GM19467 (cell line): ENCODE results near the gene PPP2R3B.
"Not testable (repeated sequence)": the region's sequence is repeated elsewhere in the genome, so short reads cannot be mapped to it uniquely, and the experiment has no call there.

Experiments used
- ATAC-seq: cut with Tn5 transposase; IDR thresholded peaks from one replicate; pipeline ENCODE4 v1.9.1; 2021; ENCODE audit warnings: mild to moderate bottlenecking, moderate library complexity; ENCODE audit not compliant: unreplicated experiment

The PPP2R3B gene

GRCh38 chrX:356385-357034 is 30.2 kb downstream of the PPP2R3B start:
- no peak for ATAC-seq

GRCh38 chrX:355329-356050 is 31.2 kb downstream of the PPP2R3B start:
- no peak for ATAC-seq

GRCh38 chrX:353566-354535 is 32.9 kb downstream of the PPP2R3B start:
- no peak for ATAC-seq

- ATAC-seq, result no peak
These were observed 34.0 kb downstream of the PPP2R3B start for GRCh38 chrX:352582-353314.

- ATAC-seq, result no peak
These were observed 34.5 kb downstream of the PPP2R3B start for GRCh38 chrX:352181-352580.

- no peak for ATAC-seq
These were observed 35.0 kb downstream of the PPP2R3B start for GRCh38 chrX:351736-352135.

GRCh38 chrX:351324-351641 is 35.4 kb downstream of the PPP2R3B start:
- not testable (repeated sequence) for ATAC-seq

- ATAC-seq, result no peak
These were observed 36.0 kb downstream of the PPP2R3B start for GRCh38 chrX:350534-351323.

GRCh38 chrX:350148-350533 is 36.6 kb downstream of the PPP2R3B start:
- ATAC-seq, result no peak

GRCh38 chrX:349702-350101 is 37.0 kb downstream of the PPP2R3B start:
- no peak for ATAC-seq

GRCh38 chrX:349196-349595 is 37.5 kb downstream of the PPP2R3B start:
- ATAC-seq, result no peak

GRCh38 chrX:348461-349117 is 38.1 kb downstream of the PPP2R3B start:
- ATAC-seq, result no peak

GRCh38 chrX:347351-348117 is 39.2 kb downstream of the PPP2R3B start:
- ATAC-seq, result no peak

GRCh38 chrX:346034-346813 is 40.5 kb downstream of the PPP2R3B start:
- ATAC-seq, result no peak

GRCh38 chrX:345020-345925 is 41.4 kb downstream of the PPP2R3B start:
- no peak for ATAC-seq

- no peak for ATAC-seq
These were observed 42.3 kb downstream of the PPP2R3B start for GRCh38 chrX:344371-344901.

- ATAC-seq, result no peak
These were observed 45.1 kb downstream of the PPP2R3B start for GRCh38 chrX:341541-342101.
